GF-D8 (cell line): ENCODE measurements around the gene CRACR2A.

Experiments
- DNase-seq: peaks from one replicate; lab custom pipeline; 2025; lab: John Stamatoyannopoulos, UW

The CRACR2A gene

GRCh38 chr12:3598896-3599860 is 153.7 kb downstream of the CRACR2A start:
- no peak for DNase-seq

GRCh38 chr12:3597526-3598210 is 155.2 kb downstream of the CRACR2A start:
- DNase-seq = no peak

GRCh38 chr12:3596703-3597415 is 156.1 kb downstream of the CRACR2A start:
- DNase-seq = no peak

GRCh38 chr12:3595721-3596120 is 157.2 kb downstream of the CRACR2A start:
- DNase-seq = no peak

GRCh38 chr12:3594966-3595365 is 157.9 kb downstream of the CRACR2A start:
- DNase-seq = no peak

- DNase-seq = no peak
Observed at GRCh38 chr12:3593906-3594483, 158.9 kb downstream of the CRACR2A start.

- no peak for DNase-seq
Observed at GRCh38 chr12:3592856-3593625, 159.9 kb downstream of the CRACR2A start.

- DNase-seq = no peak
Observed at GRCh38 chr12:3589745-3590144, 163.2 kb downstream of the CRACR2A start.

GRCh38 chr12:3587402-3588013 is 165.4 kb downstream of the CRACR2A start:
- no peak for DNase-seq

- DNase-seq = no peak
Observed at GRCh38 chr12:3583656-3584334, 169.1 kb downstream of the CRACR2A start.

GRCh38 chr12:3580094-3580749 is 172.7 kb downstream of the CRACR2A start:
- no peak for DNase-seq

- DNase-seq = no peak
Observed at GRCh38 chr12:3579446-3580093, 173.3 kb downstream of the CRACR2A start.

GRCh38 chr12:3578557-3578956 is 174.4 kb downstream of the CRACR2A start:
- DNase-seq = no peak

- DNase-seq = no peak
Observed at GRCh38 chr12:3576891-3577290, 176.0 kb downstream of the CRACR2A start.

GRCh38 chr12:3574986-3575385 is 177.9 kb downstream of the CRACR2A start:
- DNase-seq = no peak

- no peak for DNase-seq
Observed at GRCh38 chr12:3572560-3572959, 180.3 kb downstream of the CRACR2A start.

- DNase-seq = no peak
Observed at GRCh38 chr12:3571724-3572123, 181.2 kb downstream of the CRACR2A start.

- no peak for DNase-seq
Observed at GRCh38 chr12:3571323-3571722, 181.6 kb downstream of the CRACR2A start.

- no peak for DNase-seq
Observed at GRCh38 chr12:3568695-3569094, 184.2 kb downstream of the CRACR2A start.
